GM19467 (cell line): Measurements from ENCODE around the gene ZNF486.
"Not testable (repeated sequence)": the region's sequence is repeated elsewhere in the genome, so short reads cannot be mapped to it uniquely, and the experiment has no call there.

Experiments used
- ATAC-seq: cut with Tn5 transposase; IDR thresholded peaks from one replicate; pipeline ENCODE4 v1.9.1; 2021; ENCODE audit warnings: mild to moderate bottlenecking, moderate library complexity; ENCODE audit not compliant: unreplicated experiment

The ZNF486 gene

GRCh38 chr19:20167020-20167644 lies at the start of gene ZNF486:
Gene ZNF486, plus strand, starts transcription at chr19:20167214. Its CDS starts 117 bp downstream, at chr19:20167331.
- peak; percentile 83 for ATAC-seq

GRCh38 chr19:20118064-20118839 lies 48.8 kb upstream of the ZNF486 start:
- ATAC-seq, result not testable (repeated sequence)

- no peak for ATAC-seq
These were observed 42.1 kb upstream of the ZNF486 start for GRCh38 chr19:20124879-20125278.

DNA sequence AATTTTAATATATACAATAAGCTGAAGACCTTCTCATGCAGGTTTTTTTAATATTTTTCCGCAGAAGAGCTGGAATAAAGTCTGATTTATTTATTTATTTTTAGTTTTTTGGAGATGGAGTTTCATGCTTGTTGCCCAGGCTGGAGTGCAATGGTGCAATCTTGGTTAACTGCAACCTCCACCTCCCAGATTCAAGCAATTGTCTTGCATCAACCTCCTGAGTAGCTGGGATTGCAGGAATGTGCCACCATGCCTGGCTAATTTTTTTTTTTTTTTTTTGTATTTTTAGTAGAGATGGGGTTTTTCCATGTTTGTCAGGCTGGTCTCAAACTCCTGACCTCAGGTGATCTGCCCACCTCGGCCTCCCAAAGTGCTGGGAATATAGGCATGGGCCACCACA lies 34.1 kb upstream of the ZNF486 start:
- not testable (repeated sequence) for ATAC-seq

- ATAC-seq, result not testable (repeated sequence)
These were observed 29.3 kb upstream of the ZNF486 start for GRCh38 chr19:20137714-20138113.

- no peak for ATAC-seq
These were observed 15.3 kb upstream of the ZNF486 start for GRCh38 chr19:20151617-20152145.

DNA sequence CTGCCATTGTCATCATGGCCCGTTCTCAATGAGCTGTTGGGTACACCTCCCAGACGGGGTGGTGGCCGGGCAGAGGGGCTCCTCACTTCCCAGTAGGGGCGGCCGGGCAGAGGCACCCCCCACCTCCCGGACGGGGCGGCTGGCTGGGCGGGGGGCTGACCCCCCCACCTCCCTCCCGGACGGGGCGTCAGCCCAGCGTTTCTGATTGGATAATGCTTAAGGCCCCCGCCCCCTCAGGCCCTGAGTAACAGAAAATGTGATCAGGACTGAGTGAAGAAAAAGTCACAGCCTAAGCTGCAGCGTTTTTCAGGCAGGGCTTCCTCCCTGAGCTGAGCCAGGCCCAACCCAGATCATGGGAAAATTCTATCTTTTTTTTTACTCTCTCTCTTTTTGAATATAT lies 14.5 kb upstream of the ZNF486 start:
- not testable (repeated sequence) for ATAC-seq

DNA sequence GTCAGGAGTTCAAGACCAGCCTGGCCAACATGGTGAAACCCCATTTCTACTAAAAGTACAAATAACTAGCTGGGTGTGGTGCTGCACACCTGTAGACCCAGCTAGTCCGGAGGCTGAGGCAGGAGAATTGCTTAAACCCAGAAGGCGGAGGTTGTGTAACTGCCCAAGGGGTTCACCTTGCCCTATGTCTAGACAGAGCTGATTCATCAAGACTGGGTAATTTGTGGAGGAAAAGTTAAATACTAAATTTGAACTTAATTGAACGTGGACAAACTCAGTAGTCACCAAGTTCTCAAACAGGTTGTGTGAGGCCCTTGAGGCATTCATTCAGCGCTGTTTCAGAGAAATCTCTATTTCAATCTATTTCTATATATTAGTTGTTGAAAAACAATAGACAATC lies 13.7 kb upstream of the ZNF486 start:
- no peak for ATAC-seq

DNA sequence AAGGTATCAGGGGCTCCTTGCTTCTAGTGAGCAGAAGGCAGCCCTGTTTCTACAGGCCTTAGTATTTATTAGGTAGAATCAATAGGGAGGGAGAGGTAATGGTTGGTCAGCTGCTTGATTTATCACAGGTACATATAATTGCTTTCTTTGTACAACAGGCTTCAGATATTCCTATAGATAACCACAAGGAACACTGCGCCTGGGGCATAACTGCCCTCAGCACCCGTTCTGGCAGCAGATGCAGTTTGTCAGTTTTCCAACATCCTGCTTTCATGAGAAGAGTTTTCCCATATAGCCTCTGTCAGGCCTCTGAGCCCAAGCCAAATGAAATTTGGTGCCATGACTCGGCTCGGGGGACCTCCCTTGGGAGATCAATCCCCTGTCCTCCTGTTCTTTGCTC lies 12.4 kb upstream of the ZNF486 start:
- no peak for ATAC-seq

DNA sequence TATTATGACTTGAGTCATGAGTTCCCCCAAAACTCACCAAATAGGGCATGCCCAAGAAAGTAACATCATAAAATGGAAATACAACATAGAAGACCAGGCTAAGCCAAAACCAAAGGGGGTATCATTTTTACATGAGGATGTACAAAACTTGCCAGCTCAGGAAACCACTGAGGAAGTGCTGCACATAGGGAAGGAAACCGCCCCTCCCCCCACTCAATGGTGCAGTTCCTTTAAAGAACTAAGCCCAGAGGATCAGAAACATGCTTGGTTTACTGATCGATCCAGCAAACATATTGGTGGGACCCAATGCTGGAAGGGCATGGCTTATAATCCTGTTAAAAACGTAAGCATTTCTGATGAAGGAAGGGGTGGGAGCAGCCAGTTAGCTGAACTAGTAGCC lies 4.2 kb upstream of the ZNF486 start:
- ATAC-seq, result no peak

- ATAC-seq, result no peak
These were observed 2.6 kb upstream of the ZNF486 start for GRCh38 chr19:20164456-20164855.

- no peak for ATAC-seq
These were observed 932 bp upstream of the ZNF486 start for GRCh38 chr19:20165971-20166592.

DNA sequence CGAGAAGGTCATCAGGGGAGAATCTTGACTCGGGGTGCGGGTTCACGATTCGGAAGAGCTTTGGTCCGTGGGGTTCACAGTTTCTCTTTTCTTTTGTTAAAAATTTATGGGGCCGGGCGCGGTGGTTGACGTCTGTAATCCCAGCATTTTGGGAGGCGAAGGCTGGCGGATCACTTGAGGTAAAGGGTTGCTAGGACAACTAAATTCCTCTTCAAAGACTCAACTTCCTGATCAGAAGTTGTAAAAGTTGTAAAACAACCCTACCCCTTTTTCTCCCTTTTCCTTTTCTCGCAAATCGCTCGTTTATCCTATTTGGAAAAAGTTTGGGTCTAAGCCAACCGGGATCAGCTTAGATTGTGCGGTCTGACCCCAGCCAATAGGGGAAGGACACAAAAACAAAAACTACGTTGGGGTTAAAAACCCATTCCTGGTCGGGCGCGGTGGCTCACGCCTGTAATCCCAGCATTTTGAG lies 673 bp downstream of the ZNF486 start:
- ATAC-seq, result no peak

DNA sequence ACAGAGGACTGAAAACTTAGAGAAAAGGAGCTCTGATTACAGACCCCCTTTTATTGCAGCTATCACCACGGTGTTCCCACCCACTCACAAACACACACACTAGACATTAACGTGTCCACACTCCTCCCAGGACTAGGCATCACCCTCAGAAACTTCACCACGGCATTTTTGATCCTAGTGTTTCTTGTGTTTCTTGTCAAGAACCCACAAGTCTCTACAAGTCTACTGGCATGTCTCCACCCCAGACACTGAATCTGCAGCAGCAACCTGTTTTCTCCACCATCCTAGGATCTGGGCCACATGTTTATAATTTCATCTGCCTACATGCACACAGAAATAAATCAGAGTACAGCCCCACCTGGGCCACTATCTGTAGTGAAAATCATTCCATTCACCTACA lies 4.3 kb downstream of the ZNF486 start:
- no peak for ATAC-seq

DNA sequence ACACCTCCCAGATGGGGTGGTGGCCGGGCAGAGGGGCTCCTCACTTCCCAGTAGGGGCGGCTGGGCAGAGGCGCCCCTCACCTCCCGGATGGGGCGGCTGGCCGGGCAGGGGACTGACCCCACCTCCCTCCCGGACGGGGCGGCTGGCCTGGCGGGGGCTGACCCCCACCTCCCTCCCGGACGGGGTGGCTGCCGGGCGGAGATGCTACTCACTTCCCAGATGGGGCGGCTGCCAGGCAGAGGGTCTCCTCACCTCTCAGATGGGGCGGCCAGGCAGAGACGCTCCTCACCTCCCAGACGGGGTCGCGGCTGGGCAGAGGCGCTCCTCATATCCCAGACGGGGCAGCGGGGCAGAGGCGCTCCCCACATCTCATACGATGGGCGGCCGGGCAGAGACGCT lies 8.8 kb downstream of the ZNF486 start:
- ATAC-seq, result not testable (repeated sequence)

GRCh38 chr19:20179956-20180355 lies 12.9 kb downstream of the ZNF486 start:
- not testable (repeated sequence) for ATAC-seq

- ATAC-seq, result no peak
These were observed 15.3 kb downstream of the ZNF486 start for GRCh38 chr19:20182222-20182785.

DNA sequence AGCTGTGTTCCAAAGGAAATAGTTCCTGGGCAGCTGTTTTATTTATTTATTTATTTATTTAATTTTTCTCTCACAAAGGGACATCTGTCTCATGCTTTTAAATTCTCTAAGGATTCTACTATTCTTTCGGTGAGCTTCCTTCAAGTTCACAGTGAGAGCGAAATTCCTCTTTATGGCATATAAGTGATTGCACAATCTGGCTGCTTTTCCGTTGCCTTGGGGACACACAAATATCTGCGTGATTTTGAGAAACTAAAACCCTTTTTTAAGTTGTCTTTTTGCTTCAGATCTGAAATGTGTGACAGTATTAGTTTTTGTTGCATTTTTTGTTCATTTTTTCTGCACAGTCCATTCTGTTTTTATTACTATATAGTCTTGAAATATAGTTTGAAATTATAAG lies 19.2 kb downstream of the ZNF486 start:
- ATAC-seq, result no peak

DNA sequence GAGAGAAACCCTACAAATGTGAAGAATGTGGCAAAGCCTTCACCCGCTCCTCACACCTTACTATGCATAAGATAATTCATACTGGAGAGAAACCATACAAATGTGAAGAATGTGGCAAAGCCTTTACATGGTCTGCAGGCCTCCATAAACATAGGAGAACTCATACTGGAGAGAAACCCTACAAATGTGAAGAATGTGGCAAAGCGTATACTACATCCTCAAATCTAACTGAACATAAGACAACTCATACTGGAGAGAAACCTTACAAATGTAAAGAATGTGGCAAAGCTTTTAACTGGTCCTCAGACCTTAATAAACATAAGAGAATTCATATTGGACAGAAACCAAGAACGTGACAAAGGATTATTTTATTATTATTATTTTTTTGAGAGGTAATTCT lies 30.7 kb downstream of the ZNF486 start:
- no peak for ATAC-seq

GRCh38 chr19:20209051-20209450 lies 42.0 kb downstream of the ZNF486 start:
- ATAC-seq, result no peak

DNA sequence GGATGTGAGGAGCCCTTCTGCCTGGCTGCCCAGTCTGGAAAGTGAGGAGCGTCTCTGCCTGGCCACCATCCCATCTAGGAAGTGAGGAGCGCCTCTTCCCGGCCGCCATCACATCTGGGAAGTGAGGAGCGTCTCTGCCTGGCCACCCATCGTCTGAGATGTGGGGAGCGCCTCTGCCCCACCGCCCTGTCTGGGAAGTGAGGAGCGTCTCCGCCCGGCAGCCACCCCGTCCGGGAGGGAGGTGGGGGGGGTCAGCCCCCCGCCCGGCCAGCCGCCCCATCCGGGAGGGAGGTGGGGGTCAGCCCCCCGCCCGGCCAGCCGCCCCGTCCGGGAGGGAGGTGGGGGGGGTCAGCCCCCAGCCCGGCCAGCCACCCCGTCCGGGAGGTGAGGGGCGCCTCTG lies 47.4 kb downstream of the ZNF486 start:
- not testable (repeated sequence) for ATAC-seq
